ENCODE data around the gene TBC1D9.

The TBC1D9 gene

GRCh38 chr4:140719686-140720085 lies 36.5 kb downstream of the TBC1D9 start:
- no peak for DNase-seq

- no peak for DNase-seq
Measured at GRCh38 chr4:140719022-140719421, 37.2 kb downstream of the TBC1D9 start.

GRCh38 chr4:140718241-140718952 lies 37.8 kb downstream of the TBC1D9 start:
- no peak for DNase-seq

GRCh38 chr4:140717313-140717712 lies 38.9 kb downstream of the TBC1D9 start:
- DNase-seq = no peak

- no peak for DNase-seq
Measured at GRCh38 chr4:140715119-140715518, 41.1 kb downstream of the TBC1D9 start.

- no peak for DNase-seq
Measured at GRCh38 chr4:140711910-140712309, 44.3 kb downstream of the TBC1D9 start.

GRCh38 chr4:140710908-140711622 lies 45.1 kb downstream of the TBC1D9 start:
- DNase-seq = no peak

GRCh38 chr4:140707325-140707724 lies 48.9 kb downstream of the TBC1D9 start:
- no peak for DNase-seq

GRCh38 chr4:140706665-140707064 lies 49.5 kb downstream of the TBC1D9 start:
- DNase-seq = no peak

GRCh38 chr4:140706276-140706625 lies 49.9 kb downstream of the TBC1D9 start:
- no peak for DNase-seq

- DNase-seq = no peak
Measured at GRCh38 chr4:140705625-140706275, 50.4 kb downstream of the TBC1D9 start.

- no peak for DNase-seq
Measured at GRCh38 chr4:140704964-140705363, 51.2 kb downstream of the TBC1D9 start.

GRCh38 chr4:140704392-140704960 lies 51.7 kb downstream of the TBC1D9 start:
- DNase-seq = no peak

- DNase-seq = no peak
Measured at GRCh38 chr4:140703463-140703862, 52.7 kb downstream of the TBC1D9 start.

- no peak for DNase-seq
Measured at GRCh38 chr4:140702096-140702757, 54.0 kb downstream of the TBC1D9 start.

GRCh38 chr4:140701071-140701470 lies 55.1 kb downstream of the TBC1D9 start:
- no peak for DNase-seq

GRCh38 chr4:140697709-140698560 lies 58.2 kb downstream of the TBC1D9 start:
- no peak for DNase-seq

GRCh38 chr4:140695483-140695882 lies 60.7 kb downstream of the TBC1D9 start:
- DNase-seq = no peak

- DNase-seq = no peak
Measured at GRCh38 chr4:140693562-140693961, 62.6 kb downstream of the TBC1D9 start.

GRCh38 chr4:140691369-140691768 lies 64.8 kb downstream of the TBC1D9 start:
- DNase-seq = no peak

- no peak for DNase-seq
Measured at GRCh38 chr4:140690093-140690492, 66.1 kb downstream of the TBC1D9 start.

GRCh38 chr4:140689623-140690022 lies 66.6 kb downstream of the TBC1D9 start:
- no peak for DNase-seq

Data from hippocampal formation (tissue), 2 donors.